Activated effector memory CD4-positive, alpha-beta T cell treated with Interleukin-2 at 50 U/mL for 16 hours (primary cell): ENCODE results near the gene SLX4.

Experiments
- DNase-seq: peaks from one replicate; pipeline ENCODE4 v3.0.0-alpha.2; 2020

The SLX4 gene

GRCh38 chr16:3598236-3598635 lies 13.2 kb downstream of the SLX4 start:
- no peak for DNase-seq

- DNase-seq = no peak
These were observed 13.7 kb downstream of the SLX4 start for GRCh38 chr16:3597676-3598075.

DNA sequence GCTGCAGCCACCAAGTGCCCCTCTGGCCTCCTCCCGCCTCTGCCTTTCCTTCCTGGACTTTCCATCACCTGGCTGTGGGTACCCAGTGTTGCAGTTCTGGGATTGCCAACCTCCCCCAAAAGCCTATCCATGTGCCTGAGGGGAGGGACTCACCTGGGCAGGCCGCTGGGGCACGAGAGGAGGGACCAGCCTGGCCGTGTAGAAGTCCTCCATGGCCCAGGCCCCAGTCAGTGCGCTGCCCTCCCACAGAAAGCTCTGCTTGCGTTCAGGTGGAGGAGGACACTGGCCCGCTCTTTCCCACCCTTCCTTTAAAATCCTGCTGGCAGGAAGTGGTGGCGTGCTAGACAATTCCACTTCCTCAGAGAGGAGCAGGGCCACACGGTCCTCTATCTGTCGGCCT lies 14.2 kb downstream of the SLX4 start:
- DNase-seq = no peak

- DNase-seq = no peak
These were observed 15.1 kb downstream of the SLX4 start for GRCh38 chr16:3596101-3596861.

DNA sequence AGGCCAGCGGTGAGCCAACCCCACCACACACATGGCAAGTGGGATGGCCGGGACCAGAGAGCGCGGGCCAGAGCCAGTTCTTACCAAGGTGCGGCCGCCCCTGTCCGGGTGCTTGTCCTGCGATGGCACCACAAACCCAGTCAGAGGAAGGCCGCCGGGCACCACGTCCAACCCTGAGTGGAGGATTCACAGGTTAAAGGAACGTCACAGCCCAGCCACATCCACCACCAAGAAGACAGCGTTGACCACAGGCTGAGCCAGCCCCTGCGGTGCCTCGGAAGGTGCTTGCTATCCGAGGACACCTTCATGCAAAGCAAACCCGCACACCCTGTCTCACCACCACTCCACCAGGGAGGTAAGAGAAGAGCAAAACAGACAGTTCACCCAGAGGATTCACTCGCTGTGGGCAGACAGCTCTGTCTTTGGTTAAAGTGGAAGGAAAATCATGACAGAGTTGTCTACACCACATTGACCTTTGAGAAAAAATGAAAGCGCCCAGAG lies 15.8 kb downstream of the SLX4 start:
- no peak for DNase-seq

- DNase-seq = no peak
These were observed 16.3 kb downstream of the SLX4 start for GRCh38 chr16:3595110-3595486.

GRCh38 chr16:3594316-3595109 lies 16.9 kb downstream of the SLX4 start:
- DNase-seq = no peak

DNA sequence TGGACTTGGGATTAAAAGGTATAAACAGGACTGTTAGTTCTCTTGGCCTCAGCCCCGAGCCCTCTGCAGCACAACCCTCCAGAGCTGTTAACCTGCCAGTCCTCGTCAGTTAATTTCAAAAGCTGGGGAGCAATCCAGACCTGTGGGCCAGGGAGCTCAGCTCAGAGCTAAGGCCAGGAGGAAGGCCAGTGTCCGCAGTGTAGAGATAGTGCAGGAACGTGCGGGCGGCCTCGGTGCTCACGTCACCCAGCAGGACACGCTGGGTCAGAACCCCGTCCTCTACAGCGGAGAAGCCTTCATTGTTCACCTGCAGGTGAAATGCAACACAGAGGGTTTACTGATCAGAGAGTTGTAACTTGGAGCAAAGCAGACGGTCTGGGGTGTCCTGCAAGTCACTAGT lies 18.8 kb downstream of the SLX4 start:
- DNase-seq = no peak

DNA sequence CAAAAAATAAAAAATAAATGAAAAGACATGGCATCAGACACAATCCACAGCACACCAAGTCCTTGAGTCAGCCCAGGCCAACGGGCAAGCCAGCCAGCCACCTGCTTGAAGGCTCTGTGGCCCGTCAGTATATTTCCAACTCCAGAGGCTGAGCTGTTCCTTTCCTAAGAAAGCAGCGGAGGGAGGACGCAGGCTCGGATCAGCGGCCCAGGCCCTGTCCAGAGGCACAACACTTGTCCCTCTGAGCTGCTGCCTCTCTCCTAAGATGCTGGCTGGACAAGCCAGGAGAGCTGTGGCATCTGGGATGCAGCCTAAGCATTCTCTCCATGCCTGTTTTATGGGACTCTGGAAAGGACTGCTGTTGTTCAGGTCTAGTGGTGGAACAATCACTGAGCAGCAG lies 19.4 kb downstream of the SLX4 start:
- no peak for DNase-seq

GRCh38 chr16:3591436-3591803 lies 20.0 kb downstream of the SLX4 start:
- DNase-seq = no peak

GRCh38 chr16:3590736-3591435 lies 20.5 kb downstream of the SLX4 start:
- no peak for DNase-seq

GRCh38 chr16:3589991-3590701 lies 21.3 kb downstream of the SLX4 start:
- DNase-seq = no peak

DNA sequence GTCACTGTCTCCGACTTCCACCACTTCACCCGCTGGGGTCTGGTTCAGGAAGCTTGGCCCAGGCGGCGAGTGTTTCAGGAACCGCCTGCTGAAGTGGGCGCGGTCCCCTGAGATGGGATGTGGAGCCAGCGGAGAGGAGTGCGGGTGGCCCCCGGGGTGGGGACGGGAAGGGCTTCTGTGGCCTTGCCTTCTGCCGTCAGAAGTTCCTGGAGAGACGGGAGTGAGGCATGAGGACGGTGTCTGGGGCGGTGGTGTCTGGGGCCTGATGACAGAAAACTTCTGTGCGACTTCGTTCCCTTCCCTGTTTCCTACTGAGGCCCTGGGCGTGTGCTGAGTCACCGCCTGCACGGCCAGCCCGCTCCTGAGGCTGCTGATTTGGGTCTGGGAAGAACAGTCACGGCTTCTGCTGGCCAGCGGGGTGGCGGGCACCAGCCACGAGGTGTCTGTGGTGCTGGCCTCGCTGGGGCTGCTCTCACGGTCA lies 21.9 kb downstream of the SLX4 start:
- no peak for DNase-seq

- no peak for DNase-seq
These were observed 22.4 kb downstream of the SLX4 start for GRCh38 chr16:3589001-3589400.

DNA sequence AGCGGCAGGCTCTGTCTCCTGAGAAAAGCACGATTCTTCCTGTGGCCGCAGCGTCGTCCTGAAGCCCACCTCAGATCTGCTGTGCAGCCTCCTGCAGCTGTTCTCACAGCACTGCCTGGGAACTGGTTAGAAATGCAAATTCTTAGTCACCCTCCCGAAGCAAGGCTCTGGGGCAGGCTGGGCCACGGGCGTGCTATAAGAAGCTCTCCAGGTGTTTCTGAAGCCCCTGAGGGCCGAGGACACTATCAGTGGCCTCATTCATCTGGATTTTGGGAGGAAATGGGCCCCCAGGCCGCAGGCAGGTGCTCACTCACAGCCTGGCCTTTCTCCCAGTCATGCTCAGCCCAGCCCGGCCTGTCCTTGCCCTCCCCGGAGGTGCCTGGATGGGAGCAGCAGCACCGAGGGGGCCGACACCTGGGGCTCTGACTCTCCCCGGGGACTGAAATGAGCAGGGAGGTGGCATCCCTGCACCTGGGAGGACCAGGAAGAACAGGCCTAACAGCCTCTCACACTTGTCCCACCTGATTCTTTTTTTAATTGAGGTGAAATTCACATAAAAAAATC lies 23.8 kb downstream of the SLX4 start:
- no peak for DNase-seq

DNA sequence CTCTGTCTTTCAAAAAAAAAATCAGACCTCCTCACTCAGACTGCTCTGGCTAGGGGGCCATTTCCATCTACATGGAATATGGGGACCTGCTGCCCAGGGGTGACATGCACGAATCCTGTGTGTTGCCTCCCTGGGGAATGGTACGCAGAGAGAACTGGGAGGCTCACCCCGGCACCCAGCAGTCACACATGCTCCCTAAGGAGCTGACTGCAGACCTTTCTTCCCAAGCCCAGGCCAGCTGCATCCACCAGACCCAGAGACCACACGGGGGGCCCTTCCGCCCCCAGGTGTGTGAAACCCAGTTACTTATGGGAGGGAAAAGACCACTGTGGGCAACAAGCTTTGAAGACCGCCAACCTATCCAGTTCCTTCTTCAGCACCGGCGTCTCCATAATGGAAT lies 27.0 kb downstream of the SLX4 start:
- no peak for DNase-seq

DNA sequence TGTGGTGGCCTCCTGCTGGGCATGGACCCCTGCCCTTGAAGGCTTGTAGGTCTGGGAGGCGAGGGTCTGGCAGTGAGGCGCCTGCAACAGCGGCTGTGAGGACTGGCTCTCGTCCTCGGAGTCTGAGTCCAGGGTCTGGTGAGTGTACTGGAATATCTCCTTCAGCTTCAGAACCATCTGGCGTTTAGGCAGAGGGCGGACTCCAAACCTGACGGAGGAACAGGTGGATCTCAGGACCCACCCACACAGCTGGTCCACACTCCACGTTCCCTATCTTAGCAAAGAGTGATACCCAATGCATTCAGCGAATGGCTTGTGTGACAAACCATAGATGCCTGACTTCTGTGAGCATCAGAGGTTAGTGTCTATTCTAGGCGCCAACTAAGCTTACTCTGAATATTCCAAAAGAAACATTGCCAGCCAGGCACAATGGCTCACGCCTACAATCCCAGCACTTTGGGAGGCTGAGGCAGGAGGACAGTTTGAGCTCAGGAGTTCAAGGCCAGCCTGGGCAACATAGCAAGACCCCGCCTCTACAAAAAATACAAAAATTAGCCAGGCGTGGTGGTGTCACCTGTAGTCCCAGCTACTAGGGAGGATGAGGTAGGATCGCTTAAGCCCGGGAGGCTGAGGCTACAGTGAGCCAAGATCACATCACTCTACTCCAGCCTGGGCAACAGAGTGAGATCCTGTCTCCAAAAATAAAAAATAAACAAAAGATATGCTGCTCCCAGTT lies 27.9 kb downstream of the SLX4 start:
- no peak for DNase-seq

DNA sequence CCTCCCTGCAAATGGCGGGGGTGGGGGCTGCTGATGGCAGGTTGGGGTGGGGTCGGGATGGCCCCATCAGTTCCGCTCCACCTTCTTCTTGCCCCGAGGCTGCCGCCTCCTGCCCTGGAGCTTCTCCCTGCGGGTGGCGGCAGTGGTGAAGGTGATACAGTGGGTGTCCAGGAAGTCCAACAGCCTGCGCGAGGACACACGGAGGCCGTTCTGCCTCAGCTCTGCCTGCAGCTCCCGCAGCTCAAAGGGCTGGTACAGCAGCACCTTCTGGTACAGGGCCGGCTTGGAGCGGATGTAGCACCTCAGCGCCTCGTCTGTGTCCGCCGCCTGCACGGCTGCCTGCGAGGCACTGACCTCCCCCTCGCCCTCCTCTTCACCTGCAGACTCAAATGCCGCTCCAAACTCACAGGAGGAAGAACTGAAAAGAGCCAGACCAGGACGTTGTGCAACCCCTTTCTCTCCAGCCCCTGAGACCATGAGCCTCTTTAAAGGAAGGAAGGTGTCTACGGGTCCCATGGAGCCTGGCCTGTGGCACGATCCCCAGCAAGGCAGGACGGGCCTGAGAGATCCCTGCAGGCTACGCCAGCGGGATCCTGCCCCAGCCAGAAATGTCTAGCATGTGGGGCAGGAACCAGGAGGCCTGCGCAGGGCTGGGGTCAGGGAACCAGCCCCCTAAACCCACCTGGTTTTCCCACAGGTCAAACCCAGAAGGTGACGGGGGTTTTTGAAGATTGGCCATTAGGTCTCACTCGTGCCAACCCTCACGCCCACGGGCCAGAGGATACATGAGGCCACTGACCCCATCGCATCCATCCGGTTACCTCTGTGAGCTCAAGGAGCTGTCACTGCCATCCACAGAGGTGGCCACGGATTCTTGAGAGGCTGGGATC lies 28.9 kb downstream of the SLX4 start:
- no peak for DNase-seq

DNA sequence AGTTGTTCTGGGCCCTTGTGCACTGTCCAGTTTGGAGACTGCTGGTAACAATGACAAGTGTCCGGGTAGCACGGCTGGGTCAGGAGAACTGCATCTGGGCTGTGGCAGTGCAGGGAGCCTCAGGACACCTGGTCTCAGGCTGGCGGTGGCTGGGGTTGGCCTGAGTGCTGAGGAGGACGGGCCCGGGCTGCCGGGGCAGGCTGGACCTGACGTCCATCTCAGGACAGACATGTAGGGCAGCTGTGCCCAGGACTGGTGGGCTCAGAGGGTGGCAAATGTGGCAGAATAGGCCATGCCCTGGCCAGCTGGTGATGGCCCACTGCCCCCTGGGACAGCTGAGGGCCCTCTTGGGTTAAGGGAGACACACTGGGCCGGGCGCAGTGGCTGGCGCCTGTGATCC lies 30.0 kb downstream of the SLX4 start:
- DNase-seq = no peak

GRCh38 chr16:3580686-3581085 lies 30.7 kb downstream of the SLX4 start:
- no peak for DNase-seq

- DNase-seq = no peak
These were observed 31.2 kb downstream of the SLX4 start for GRCh38 chr16:3580251-3580651.
